IPS DF 19.7 (cell line): ENCODE results near the gene TPSB2.
"Not testable (repeated sequence)": the region's sequence is repeated elsewhere in the genome, so short reads cannot be mapped to it uniquely, and the experiment has no call there.

Experiments used
- DNase-seq: peaks from one replicate; pipeline ENCODE4 v3.0.0-alpha.2; 2013; ENCODE audit warnings: low read depth, low spot score

The TPSB2 gene

GRCh38 chr16:1201444-1201843 lies 28.5 kb downstream of the TPSB2 start:
- DNase-seq, result no peak

GRCh38 chr16:1200014-1200627 lies 29.9 kb downstream of the TPSB2 start:
- no peak for DNase-seq

GRCh38 chr16:1199347-1200013 lies 30.5 kb downstream of the TPSB2 start:
- no peak for DNase-seq

DNA sequence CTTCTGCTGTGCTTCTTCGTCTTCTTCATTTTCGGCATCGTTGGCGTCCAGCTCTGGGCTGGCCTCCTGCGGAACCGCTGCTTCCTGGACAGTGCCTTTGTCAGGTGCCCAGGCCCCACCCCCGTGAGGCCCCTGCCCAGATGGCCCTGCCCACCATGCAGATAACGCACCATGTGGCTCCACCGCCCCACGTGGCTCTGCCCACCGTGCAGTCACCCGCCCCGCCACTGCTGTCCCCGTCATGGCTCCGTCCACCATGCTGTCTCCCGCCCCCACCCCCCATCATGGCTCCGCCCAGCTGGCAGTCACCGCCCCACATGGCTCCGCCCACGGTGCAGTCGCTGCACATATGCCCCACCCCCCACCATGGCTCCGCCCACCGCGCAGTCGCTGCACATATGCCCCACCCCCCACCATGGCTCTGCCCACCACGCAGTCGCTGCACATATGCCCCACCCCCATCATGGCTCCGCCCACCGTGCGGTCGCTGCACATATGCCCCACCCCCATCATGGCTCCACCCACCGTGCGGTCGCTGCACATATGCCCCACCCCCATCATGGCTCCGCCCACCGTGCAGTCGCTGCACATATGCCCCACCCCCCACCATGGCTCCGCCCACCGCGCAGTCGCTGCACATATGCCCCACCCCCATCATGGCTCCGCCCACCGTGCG lies 31.2 kb downstream of the TPSB2 start:
- DNase-seq, result not testable (repeated sequence)

DNA sequence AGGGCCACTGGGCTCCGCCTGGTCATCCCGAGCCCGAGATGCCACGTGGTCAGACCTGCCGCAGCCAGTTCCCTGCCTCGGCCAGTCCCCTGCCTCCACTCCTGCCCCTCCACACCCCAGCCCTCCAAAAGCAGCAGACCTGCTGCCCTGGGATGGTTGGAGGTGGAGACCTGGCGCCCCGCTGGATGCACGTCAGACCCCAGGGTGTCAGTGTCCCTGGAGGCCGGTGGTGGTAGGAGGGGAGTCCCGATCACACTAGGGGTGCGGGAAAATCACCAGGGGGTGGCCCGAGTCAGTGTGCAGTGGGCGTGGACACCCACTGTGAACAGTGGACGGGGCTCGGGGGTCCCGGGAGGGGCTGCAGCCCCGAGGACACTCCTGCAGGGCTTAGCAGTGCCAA lies 31.8 kb downstream of the TPSB2 start:
- no peak for DNase-seq

- DNase-seq, result no peak
These were observed 32.6 kb downstream of the TPSB2 start for GRCh38 chr16:1197237-1197866.

GRCh38 chr16:1196494-1196893 lies 33.5 kb downstream of the TPSB2 start:
- DNase-seq, result no peak

- DNase-seq, result no peak
These were observed 34.7 kb downstream of the TPSB2 start for GRCh38 chr16:1195393-1195666.

- DNase-seq, result no peak
These were observed 35.2 kb downstream of the TPSB2 start for GRCh38 chr16:1194665-1195392.

- DNase-seq, result no peak
These were observed 36.0 kb downstream of the TPSB2 start for GRCh38 chr16:1193825-1194581.

- no peak for DNase-seq
These were observed 36.7 kb downstream of the TPSB2 start for GRCh38 chr16:1193143-1193824.

DNA sequence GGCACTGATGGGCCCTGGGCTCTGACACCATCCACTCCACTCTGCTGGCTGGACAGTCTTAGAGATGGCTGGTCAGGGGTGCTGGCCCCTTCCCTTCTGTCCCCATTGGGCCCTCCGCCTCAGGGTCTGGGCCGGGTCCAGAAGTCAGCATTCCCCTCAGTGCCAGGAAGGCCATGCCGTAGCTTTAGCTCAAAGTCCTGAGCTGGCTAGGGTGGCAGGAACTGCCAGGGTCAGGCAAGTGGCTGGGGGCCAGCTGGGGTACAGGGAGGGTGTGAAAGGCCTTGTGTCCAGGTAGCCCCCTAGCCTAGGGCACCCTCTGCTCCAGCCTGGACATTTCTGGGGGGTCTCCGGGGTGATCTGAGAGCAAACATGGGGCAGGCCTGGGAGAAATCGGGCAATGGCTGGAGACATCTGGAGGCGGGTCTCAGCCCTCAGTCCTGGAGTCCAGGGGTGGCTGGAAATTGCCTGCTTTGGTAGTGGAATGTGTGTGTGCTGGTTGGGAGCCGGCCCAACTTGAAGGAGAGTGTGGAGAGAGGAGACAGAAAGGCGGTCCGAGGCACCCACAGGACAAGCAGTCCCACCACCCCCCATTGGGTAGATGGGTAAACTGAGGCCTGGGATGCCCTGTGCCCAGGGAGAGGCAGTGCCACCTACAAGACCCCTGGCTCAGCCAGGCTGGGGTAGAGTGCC lies 37.5 kb downstream of the TPSB2 start:
- DNase-seq, result no peak

DNA sequence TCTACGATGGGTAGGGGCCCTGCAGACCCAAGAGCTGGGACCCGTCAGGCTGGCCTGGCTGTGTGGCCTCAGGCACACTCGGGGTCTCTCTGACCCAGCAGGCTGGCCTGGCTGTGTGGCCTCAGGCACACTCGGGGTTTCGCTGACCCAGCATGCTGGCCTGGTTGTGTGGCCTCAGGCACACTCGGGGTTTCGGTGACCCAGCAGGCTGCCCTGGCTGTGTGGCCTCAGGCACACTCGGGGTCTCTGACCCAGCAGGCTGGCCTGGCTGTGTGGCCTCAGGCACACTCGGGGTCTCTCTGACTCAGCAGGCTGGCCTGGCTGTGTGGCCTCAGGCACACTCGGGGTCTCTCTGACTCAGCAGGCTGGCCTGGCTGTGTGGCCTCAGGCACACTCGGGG lies 39.2 kb downstream of the TPSB2 start:
- not testable (repeated sequence) for DNase-seq

DNA sequence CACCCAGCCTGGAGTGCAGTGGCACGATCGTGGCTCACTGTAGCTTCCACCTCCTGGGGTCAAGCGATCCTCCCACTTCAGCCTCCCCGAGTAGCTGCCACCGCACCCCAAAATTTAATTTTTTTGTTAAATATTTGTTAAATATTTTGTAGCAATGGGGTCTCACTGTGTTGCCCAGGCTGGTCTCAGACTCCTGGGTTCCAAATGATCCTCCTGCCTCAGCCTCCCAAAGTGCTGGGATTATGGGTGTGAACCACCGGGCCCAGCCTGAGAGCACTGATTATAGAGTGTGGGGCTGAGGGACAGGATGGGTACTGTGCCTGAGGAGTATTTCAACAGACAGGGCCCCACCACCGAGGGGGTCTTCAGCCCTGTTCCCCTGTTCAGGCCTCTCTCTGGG lies 40.5 kb downstream of the TPSB2 start:
- DNase-seq, result no peak

GRCh38 chr16:1188432-1189189 lies 41.4 kb downstream of the TPSB2 start:
- no peak for DNase-seq

GRCh38 chr16:1185460-1186207 lies 44.4 kb downstream of the TPSB2 start:
- not testable (repeated sequence) for DNase-seq

GRCh38 chr16:1184980-1185379 lies 45.0 kb downstream of the TPSB2 start:
- DNase-seq, result no peak

DNA sequence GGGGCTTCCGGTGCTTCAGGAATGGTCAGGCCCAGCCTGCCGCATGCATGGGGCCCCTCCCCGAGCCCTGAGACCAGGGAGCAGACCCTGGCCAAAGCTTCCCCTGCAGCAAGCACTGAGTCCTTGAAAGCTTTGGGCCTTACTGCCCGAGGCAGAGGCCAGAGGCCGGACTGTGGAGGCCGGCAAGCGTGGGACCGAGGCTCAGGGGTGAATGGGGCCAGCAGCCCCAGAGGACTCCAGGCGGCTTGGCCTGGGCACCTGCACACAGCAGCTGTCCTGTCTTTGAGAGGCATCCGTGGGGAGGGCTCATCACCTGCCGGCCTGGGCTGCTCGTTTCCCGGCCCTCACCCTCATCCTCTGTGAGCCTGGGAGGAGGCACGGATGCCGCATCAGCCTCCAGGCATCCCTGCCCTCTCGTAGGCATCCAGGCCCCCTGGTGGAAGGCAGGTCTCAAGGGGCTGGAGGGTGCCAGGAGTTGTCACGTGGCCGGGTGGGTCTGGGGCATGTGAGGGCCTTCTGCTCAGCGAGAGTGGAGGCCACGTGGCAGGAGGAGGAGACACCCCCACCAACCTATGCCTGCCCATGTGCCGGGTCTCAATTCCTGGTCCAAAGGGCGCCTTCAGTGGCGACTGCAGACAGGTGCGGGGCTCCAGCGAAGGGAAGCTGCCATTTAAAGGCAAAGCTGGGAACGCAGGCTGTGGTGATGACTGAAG lies 45.7 kb downstream of the TPSB2 start:
- DNase-seq, result no peak
